ENCODE measurements around the gene GABRP.

DNA sequence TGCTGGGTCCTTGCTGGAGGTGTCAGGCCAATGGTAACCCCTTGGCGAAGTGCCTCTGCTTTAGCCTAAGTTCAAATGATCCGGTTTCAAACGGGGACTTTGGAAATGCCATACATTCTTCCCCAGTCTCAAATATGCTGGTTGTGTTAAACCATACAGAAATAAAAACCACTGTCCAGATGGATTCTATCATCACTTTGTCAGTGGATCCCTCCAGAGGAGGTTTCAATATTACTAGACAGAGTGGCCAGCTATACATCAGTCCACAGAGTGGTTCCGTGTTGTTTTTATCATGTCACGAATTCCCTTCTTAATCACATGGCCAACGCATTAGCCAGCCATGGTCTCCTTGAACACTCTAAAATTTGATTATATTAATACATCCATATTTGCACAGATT lies 71.0 kb downstream of the GABRP start:
- TF ChIP-seq, protein P1, sequence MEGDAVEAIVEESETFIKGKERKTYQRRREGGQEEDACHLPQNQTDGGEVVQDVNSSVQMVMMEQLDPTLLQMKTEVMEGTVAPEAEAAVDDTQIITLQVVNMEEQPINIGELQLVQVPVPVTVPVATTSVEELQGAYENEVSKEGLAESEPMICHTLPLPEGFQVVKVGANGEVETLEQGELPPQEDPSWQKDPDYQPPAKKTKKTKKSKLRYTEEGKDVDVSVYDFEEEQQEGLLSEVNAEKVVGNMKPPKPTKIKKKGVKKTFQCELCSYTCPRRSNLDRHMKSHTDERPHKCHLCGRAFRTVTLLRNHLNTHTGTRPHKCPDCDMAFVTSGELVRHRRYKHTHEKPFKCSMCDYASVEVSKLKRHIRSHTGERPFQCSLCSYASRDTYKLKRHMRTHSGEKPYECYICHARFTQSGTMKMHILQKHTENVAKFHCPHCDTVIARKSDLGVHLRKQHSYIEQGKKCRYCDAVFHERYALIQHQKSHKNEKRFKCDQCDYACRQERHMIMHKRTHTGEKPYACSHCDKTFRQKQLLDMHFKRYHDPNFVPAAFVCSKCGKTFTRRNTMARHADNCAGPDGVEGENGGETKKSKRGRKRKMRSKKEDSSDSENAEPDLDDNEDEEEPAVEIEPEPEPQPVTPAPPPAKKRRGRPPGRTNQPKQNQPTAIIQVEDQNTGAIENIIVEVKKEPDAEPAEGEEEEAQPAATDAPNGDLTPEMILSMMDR (conservative IDR thresholded peaks at IDR 0.05; ENCODE audit: low read length) = no peak
- TF ChIP-seq EZH2phosphoT487 (IDR thresholded peaks at IDR 0.05; ENCODE audit: borderline replicate concordance, low read depth, low read length) = no peak
